Measurements from ENCODE around the gene DDO.

- TF ChIP-seq, protein P1, sequence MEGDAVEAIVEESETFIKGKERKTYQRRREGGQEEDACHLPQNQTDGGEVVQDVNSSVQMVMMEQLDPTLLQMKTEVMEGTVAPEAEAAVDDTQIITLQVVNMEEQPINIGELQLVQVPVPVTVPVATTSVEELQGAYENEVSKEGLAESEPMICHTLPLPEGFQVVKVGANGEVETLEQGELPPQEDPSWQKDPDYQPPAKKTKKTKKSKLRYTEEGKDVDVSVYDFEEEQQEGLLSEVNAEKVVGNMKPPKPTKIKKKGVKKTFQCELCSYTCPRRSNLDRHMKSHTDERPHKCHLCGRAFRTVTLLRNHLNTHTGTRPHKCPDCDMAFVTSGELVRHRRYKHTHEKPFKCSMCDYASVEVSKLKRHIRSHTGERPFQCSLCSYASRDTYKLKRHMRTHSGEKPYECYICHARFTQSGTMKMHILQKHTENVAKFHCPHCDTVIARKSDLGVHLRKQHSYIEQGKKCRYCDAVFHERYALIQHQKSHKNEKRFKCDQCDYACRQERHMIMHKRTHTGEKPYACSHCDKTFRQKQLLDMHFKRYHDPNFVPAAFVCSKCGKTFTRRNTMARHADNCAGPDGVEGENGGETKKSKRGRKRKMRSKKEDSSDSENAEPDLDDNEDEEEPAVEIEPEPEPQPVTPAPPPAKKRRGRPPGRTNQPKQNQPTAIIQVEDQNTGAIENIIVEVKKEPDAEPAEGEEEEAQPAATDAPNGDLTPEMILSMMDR (conservative IDR thresholded peaks at IDR 0.05): no peak
- TF ChIP-seq ZFX (IDR thresholded peaks at IDR 0.05): no peak
Observed at GRCh38 chr6:110357664-110358552, 57.5 kb downstream of the DDO start, which contains the start of gene METTL24.

All from C4-2B (cell line).